ENCODE measurements around the gene TMEM175. TPM values are rescaled to one million over a fixed set of nuclear protein-coding genes. Genes with fewer than 3 reads are reported as not detected.

TMEM175 gene
- total and polyA plus RNA-seq, 2 of the 4 experiments (the other 2 are of a cell fraction): 7.7 to 41.9 TPM

GRCh38 chr4:883377-884095, 48.7 kb upstream of the TMEM175 start:
- no peak overlapping the region for H2BK5ac ChIP-seq (ENCODE audit: low read depth, low read length, poor library complexity, severe bottlenecking)
- POLR2A ChIA-PET (ENCODE audit: unreplicated experiment): no interaction called here
- no peak overlapping the region for H3K18ac ChIP-seq (ENCODE audit: low read depth, low read length)
- intact Hi-C loops (cut with micrococcal nuclease) (no loop called here), dilution Hi-C loops (cut with HindIII; ENCODE audit: low sequenced_read_pairs, unreplicated experiment) (no loop called here), in situ Hi-C loops (cut with MboI; ENCODE audit: low sequenced_read_pairs) (no loop called here)
- H3K14ac ChIP-seq (replicated peaks; ENCODE audit: low read depth, low read length): no peak overlapping the region
- H3K9me1 ChIP-seq (ENCODE audit: insufficient read depth, low read length): peaks cover 8% of the 10 kb centered on the region
- TF ChIP-seq MAZ (IDR thresholded peaks at IDR 0.05; ENCODE audit: borderline replicate concordance, low read depth, low read length) (no peak), NFE2L2 (IDR thresholded peaks at IDR 0.05; ENCODE audit: low read depth, low read length) (no peak), RCOR1 (IDR thresholded peaks at IDR 0.05; ENCODE audit: insufficient replicate concordance, low read length) (no peak), CHD1 (IDR thresholded peaks at IDR 0.05; ENCODE audit: low read depth, low read length) (no peak), MXI1 (IDR thresholded peaks at IDR 0.05; ENCODE audit: borderline replicate concordance, low read depth, low read length) (no peak), SMC3 (IDR thresholded peaks at IDR 0.05; ENCODE audit: low read depth, low read length) (no peak), RFX5 (IDR thresholded peaks at IDR 0.05; ENCODE audit: low read depth, low read length) (no peak), POLR2A (IDR thresholded peaks at IDR 0.05; ENCODE audit: low read depth, low read length) (no peak), FOS (IDR thresholded peaks at IDR 0.05; ENCODE audit: low read depth, low read length) (no peak)
- TF ChIP-seq, protein P1, sequence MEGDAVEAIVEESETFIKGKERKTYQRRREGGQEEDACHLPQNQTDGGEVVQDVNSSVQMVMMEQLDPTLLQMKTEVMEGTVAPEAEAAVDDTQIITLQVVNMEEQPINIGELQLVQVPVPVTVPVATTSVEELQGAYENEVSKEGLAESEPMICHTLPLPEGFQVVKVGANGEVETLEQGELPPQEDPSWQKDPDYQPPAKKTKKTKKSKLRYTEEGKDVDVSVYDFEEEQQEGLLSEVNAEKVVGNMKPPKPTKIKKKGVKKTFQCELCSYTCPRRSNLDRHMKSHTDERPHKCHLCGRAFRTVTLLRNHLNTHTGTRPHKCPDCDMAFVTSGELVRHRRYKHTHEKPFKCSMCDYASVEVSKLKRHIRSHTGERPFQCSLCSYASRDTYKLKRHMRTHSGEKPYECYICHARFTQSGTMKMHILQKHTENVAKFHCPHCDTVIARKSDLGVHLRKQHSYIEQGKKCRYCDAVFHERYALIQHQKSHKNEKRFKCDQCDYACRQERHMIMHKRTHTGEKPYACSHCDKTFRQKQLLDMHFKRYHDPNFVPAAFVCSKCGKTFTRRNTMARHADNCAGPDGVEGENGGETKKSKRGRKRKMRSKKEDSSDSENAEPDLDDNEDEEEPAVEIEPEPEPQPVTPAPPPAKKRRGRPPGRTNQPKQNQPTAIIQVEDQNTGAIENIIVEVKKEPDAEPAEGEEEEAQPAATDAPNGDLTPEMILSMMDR (conservative IDR thresholded peaks at IDR 0.05; ENCODE audit: low read depth, low read length): no peak
- TF ChIP-seq, protein P2, sequence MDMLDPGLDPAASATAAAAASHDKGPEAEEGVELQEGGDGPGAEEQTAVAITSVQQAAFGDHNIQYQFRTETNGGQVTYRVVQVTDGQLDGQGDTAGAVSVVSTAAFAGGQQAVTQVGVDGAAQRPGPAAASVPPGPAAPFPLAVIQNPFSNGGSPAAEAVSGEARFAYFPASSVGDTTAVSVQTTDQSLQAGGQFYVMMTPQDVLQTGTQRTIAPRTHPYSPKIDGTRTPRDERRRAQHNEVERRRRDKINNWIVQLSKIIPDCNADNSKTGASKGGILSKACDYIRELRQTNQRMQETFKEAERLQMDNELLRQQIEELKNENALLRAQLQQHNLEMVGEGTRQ (IDR thresholded peaks at IDR 0.05; ENCODE audit: low read depth, low read length): no peak
- no peak overlapping the region for H2AK9ac ChIP-seq (replicated peaks; ENCODE audit: low read depth, low read length, poor library complexity)
- H3K9me3 ChIP-seq (ENCODE audit: control insufficient read depth, insufficient read depth, low read length): no peaks in the 10 kb centered on the region
- peaks cover 0 to 10% of the 10 kb centered on the region in 2 experiments; a peak in 3 of 4 replicates for H3K79me1 ChIP-seq (ENCODE audit: low read depth in 1 of 2, low read length in 2 of 2)
- H2BK15ac ChIP-seq (ENCODE audit: low read depth, low read length): no peak overlapping the region
- 95% methylated on average over 9 of the region's 26 CpGs; no CpG with 5 or more reads in 1 of the 2 experiments for WGBS, 2 experiments (ENCODE audit: extremely low coverage in 2 of 2, insufficient read length in 1 of 2)
- no peaks in the 10 kb centered on the region for H3K4me1 ChIP-seq (ENCODE audit: control insufficient read depth, insufficient read depth, low read length)
- no peak overlapping the region for H3K4me3 ChIP-seq (ENCODE audit: insufficient read depth, low read depth, low read length)
- ATAC-seq (ENCODE audit: low read depth): no peak
- H3K23ac ChIP-seq (ENCODE audit: low read depth, low read length): no peak overlapping the region
- H2BK120ac ChIP-seq (ENCODE audit: low read depth, low read length): no peak overlapping the region
- DNase-seq: no peak
- H4K5ac ChIP-seq (ENCODE audit: low read depth, low read length): no peak overlapping the region
- peaks cover 73% of the 10 kb centered on the region for H3K36me3 ChIP-seq (ENCODE audit: control insufficient read depth, insufficient read depth, low read length)
- H3K56ac ChIP-seq (ENCODE audit: extremely low read depth, insufficient read depth, low read length): no peak overlapping the region
- H4K20me1 ChIP-seq (ENCODE audit: insufficient read depth, low read length): peaks cover 11% of the 10 kb centered on the region; the same call in 1 of the 2 replicates
- no peak overlapping the region for H3K4ac ChIP-seq (ENCODE audit: low read depth, low read length)
- H2AK5ac ChIP-seq (ENCODE audit: low read depth, low read length): no peak overlapping the region
- CTCF ChIA-PET: no interaction called here
- no peak overlapping the region for H3K4me2 ChIP-seq (ENCODE audit: low read depth, low read length)
- H4K8ac ChIP-seq (ENCODE audit: low read depth in 2 of 2, low read length in 2 of 2): no peak overlapping the region
- H3K9ac ChIP-seq (ENCODE audit: low read depth, low read length): no peak overlapping the region
- H3K27me3 ChIP-seq (ENCODE audit: control insufficient read depth, insufficient read depth, low read length): no peaks in the 10 kb centered on the region
- no TSS peak for BruUV-seq (replicated peaks)
- H2AFZ ChIP-seq (replicated peaks; ENCODE audit: low read length, poor library complexity): no peak overlapping the region
- H4K91ac ChIP-seq (ENCODE audit: insufficient read depth, low read depth, low read length): no peak overlapping the region
- H2BK20ac ChIP-seq (ENCODE audit: low read depth, low read length): no peak overlapping the region
- no peak overlapping the region for H3K27ac ChIP-seq (ENCODE audit: insufficient read depth, low read length)
